GM12874 (cell line): ENCODE data around the gene TRAF3.
A peak's percentile ranks its signal among the peaks of the same experiment; 100 is the strongest.

Source experiments
- CTCF ChIP-seq: IDR thresholded peaks from 2 replicates; pipeline ENCODE4 v1.5.1; 2011; ENCODE audit warnings: low read depth, mild to moderate bottlenecking, control low read depth, low read length, moderate library complexity; ENCODE audit not compliant: insufficient read depth

Gene TRAF3

GRCh38 chr14:102915292-102916110 lies 138.3 kb downstream of the TRAF3 start:
- no peak for TF ChIP-seq CTCF

GRCh38 chr14:102916347-102917055 lies 139.3 kb downstream of the TRAF3 start:
- TF ChIP-seq CTCF = no peak

- TF ChIP-seq CTCF = no peak
These were observed 139.8 kb downstream of the TRAF3 start for GRCh38 chr14:102917056-102917385.

GRCh38 chr14:102917469-102918211 lies 140.4 kb downstream of the TRAF3 start:
- TF ChIP-seq CTCF = peak; percentile 82

- TF ChIP-seq CTCF = no peak
These were observed 141.2 kb downstream of the TRAF3 start for GRCh38 chr14:102918438-102918837.

- TF ChIP-seq CTCF = no peak
These were observed 143.2 kb downstream of the TRAF3 start for GRCh38 chr14:102920273-102920997.

- no peak for TF ChIP-seq CTCF
These were observed 143.7 kb downstream of the TRAF3 start for GRCh38 chr14:102920998-102921304.
